ENCODE data around the gene TFCP2L1.

The TFCP2L1 gene

DNA sequence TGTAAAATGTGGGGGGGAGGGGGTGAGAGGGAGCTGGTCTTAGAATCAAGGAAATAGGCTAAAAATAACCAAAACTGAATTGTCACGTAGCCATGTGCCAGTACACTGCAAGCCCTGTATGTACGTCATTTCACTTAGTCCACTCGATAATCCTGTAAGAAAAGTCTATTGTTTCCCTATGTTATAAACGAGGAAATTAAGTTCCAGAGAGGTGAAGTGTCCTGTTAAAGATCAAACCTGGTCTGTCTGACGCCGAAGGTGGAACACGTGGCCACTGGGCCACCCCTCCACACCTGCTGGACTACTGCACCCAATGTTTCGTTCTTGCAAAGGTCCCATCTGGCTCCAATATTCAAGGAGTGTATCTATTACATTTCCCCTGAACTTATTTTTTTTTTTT lies 29.6 kb downstream of the TFCP2L1 start:
- H3K4me3 ChIP-seq (ENCODE audit: low read depth, low read length), result no peak overlapping the region
- TF ChIP-seq, protein P1, sequence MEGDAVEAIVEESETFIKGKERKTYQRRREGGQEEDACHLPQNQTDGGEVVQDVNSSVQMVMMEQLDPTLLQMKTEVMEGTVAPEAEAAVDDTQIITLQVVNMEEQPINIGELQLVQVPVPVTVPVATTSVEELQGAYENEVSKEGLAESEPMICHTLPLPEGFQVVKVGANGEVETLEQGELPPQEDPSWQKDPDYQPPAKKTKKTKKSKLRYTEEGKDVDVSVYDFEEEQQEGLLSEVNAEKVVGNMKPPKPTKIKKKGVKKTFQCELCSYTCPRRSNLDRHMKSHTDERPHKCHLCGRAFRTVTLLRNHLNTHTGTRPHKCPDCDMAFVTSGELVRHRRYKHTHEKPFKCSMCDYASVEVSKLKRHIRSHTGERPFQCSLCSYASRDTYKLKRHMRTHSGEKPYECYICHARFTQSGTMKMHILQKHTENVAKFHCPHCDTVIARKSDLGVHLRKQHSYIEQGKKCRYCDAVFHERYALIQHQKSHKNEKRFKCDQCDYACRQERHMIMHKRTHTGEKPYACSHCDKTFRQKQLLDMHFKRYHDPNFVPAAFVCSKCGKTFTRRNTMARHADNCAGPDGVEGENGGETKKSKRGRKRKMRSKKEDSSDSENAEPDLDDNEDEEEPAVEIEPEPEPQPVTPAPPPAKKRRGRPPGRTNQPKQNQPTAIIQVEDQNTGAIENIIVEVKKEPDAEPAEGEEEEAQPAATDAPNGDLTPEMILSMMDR (IDR thresholded peaks at IDR 0.05; ENCODE audit: insufficient read depth, low read depth, low read length, missing control alignments), result no peak
- DNase-seq (ENCODE audit: low read depth), result no peak

DNA sequence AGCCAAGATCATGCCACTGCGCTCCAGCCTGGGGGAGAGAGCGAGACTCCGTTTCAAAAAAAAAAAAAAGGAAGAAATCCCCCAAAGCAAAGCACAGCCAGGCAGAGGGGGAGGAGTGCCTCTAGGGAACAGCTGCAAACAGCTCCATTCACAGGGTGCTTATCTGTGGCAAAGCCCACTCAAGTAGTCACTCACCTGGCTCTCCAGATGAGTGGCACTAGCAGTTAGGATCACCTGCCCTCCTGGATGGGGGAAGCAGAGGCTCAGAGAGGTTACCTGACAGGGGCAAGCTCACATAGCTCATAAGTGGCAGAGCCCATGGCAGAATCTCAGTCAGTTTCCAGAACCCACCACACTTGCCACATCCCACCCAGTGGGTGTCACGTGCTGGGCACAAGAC lies 30.3 kb downstream of the TFCP2L1 start:
- DNase-seq (ENCODE audit: low read depth), result no peak
- no peak overlapping the region for H3K4me3 ChIP-seq (ENCODE audit: low read depth, low read length)
- TF ChIP-seq, protein P1 (IDR thresholded peaks at IDR 0.05; ENCODE audit: insufficient read depth, low read depth, low read length, missing control alignments), result no peak

GRCh38 chr2:121253674-121254240 lies 31.2 kb downstream of the TFCP2L1 start:
- no peak overlapping the region for H3K4me3 ChIP-seq (ENCODE audit: low read depth, low read length)
- TF ChIP-seq, protein P1 (IDR thresholded peaks at IDR 0.05; ENCODE audit: insufficient read depth, low read depth, low read length, missing control alignments), result no peak
- no peak for DNase-seq (ENCODE audit: low read depth)

DNA sequence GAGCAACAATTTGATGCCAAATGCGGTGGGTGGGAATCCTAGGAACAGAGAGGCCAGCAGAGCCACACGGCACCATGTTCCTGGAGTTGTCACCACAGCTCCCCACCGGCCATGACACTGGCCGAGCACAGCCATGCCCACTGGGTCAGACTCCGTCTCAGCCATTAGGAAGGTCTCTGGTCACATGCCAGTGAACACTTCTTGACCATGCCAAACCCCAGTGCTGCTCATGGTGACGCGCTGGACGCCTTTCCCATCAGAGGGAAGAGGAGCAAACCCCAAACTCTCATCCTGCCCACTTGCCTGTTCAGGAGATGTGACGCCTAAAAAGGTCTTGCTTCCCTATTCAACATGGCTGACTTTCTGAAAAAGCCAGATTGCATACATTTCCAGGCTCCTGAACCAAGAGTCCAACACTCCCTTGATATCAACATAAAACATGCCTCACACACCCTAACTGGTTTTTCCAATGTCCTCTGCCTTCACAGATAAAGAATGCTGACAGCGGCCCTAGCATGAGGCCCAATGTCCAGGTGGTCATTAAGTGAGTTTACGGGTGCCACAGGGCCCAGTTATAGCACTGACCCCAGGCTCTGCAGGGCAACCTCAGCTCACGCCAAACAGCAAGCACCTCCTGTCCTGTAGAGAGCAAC lies 31.9 kb downstream of the TFCP2L1 start:
- no peak for DNase-seq (ENCODE audit: low read depth)
- TF ChIP-seq, protein P1 (IDR thresholded peaks at IDR 0.05; ENCODE audit: insufficient read depth, low read depth, low read length, missing control alignments), result no peak
- H3K4me3 ChIP-seq (ENCODE audit: low read depth, low read length), result no peak overlapping the region

GRCh38 chr2:121251497-121251896 lies 33.5 kb downstream of the TFCP2L1 start:
- no peak overlapping the region for H3K4me3 ChIP-seq (ENCODE audit: low read depth, low read length)
- DNase-seq (ENCODE audit: low read depth), result no peak
- TF ChIP-seq, protein P1 (IDR thresholded peaks at IDR 0.05; ENCODE audit: insufficient read depth, low read depth, low read length, missing control alignments), result no peak

- TF ChIP-seq, protein P1 (IDR thresholded peaks at IDR 0.05; ENCODE audit: insufficient read depth, low read depth, low read length, missing control alignments), result no peak
- no peak for DNase-seq (ENCODE audit: low read depth)
- no peak overlapping the region for H3K4me3 ChIP-seq (ENCODE audit: low read depth, low read length)
Observed at GRCh38 chr2:121248766-121249343, 36.1 kb downstream of the TFCP2L1 start.
